ENCODE data around the gene FBXL19.

- TF ChIP-seq CTCF (optimal IDR thresholded peaks at IDR 0.05 in 1 of 3, IDR thresholded peaks at IDR 0.05 in 1 of 3, conservative IDR thresholded peaks at IDR 0.05 in 1 of 3; ENCODE audit: extremely low read depth in 1 of 3, insufficient read depth in 2 of 3, low read length in 3 of 3): no peak
- no peak for TF ChIP-seq EZH2 (IDR thresholded peaks at IDR 0.05; ENCODE audit: low read length)
These were observed 30.5 kb upstream of the FBXL19 start for GRCh38 chr16:30892670-30893416.
